CD4-positive, alpha-beta T cell treated with Interleukin-6 for 4 hours (primary cell): Measurements from ENCODE around the gene RCN1.
"Not testable (repeated sequence)": the region's sequence is repeated elsewhere in the genome, so short reads cannot be mapped to it uniquely, and the experiment has no call there.

Experiments used
- DNase-seq: peaks from one replicate; pipeline ENCODE4 v3.0.0-alpha.2; 2020; ENCODE audit warnings: mixed read lengths

Gene RCN1

GRCh38 chr11:32080361-32080980 is 10.4 kb upstream of the RCN1 start:
- no peak for DNase-seq

GRCh38 chr11:32081129-32081641 is 9.7 kb upstream of the RCN1 start:
- DNase-seq = no peak

GRCh38 chr11:32081901-32082300 is 9.0 kb upstream of the RCN1 start:
- DNase-seq = no peak

GRCh38 chr11:32082346-32082986 is 8.4 kb upstream of the RCN1 start:
- no peak for DNase-seq

GRCh38 chr11:32087597-32087996 is 3.3 kb upstream of the RCN1 start:
- DNase-seq = no peak

- DNase-seq = no peak
Measured at GRCh38 chr11:32088117-32088941, 2.5 kb upstream of the RCN1 start.

- no peak for DNase-seq
Measured at GRCh38 chr11:32092581-32093170, 1.8 kb downstream of the RCN1 start.

- DNase-seq = no peak
Measured at GRCh38 chr11:32094923-32095322, 4.0 kb downstream of the RCN1 start.

- DNase-seq = no peak
Measured at GRCh38 chr11:32098142-32098903, 7.4 kb downstream of the RCN1 start.

- no peak for DNase-seq
Measured at GRCh38 chr11:32099516-32099915, 8.6 kb downstream of the RCN1 start.

- no peak for DNase-seq
Measured at GRCh38 chr11:32100495-32100894, 9.6 kb downstream of the RCN1 start.

GRCh38 chr11:32101791-32102190 is 10.9 kb downstream of the RCN1 start:
- no peak for DNase-seq

- not testable (repeated sequence) for DNase-seq
Measured at GRCh38 chr11:32103121-32103719, 12.3 kb downstream of the RCN1 start.

GRCh38 chr11:32103941-32104340 is 13.1 kb downstream of the RCN1 start:
- DNase-seq = no peak

- DNase-seq = no peak
Measured at GRCh38 chr11:32105871-32106560, 15.1 kb downstream of the RCN1 start.

GRCh38 chr11:32107647-32108046 is 16.8 kb downstream of the RCN1 start:
- no peak for DNase-seq

GRCh38 chr11:32108576-32108975 is 17.7 kb downstream of the RCN1 start:
- no peak for DNase-seq

GRCh38 chr11:32109138-32109537 is 18.3 kb downstream of the RCN1 start:
- DNase-seq = no peak

- no peak for DNase-seq
Measured at GRCh38 chr11:32109592-32109991, 18.7 kb downstream of the RCN1 start.

GRCh38 chr11:32110795-32111194 is 19.9 kb downstream of the RCN1 start:
- no peak for DNase-seq

GRCh38 chr11:32113200-32113919 is 22.5 kb downstream of the RCN1 start:
- no peak for DNase-seq
